SK-N-SH treated with all-trans-retinoic acid at 6 μM for 48 hours (cell line): ENCODE measurements around the gene IQSEC3.

Experiments
- ATAC-seq: fragments of 200-7000 bp; cut with Tn5 transposase; 3 replicates; pipeline ENCODE4 v1.9.1; 2020; ENCODE audit warnings: mild to moderate bottlenecking, moderate library complexity
- ARNTL ChIP-seq: fragments of 450-650 bp; formaldehyde crosslinking; IDR thresholded peaks from 2 replicates; pipeline ENCODE4 v1.5.0; 2020; ENCODE audit warnings: low read depth, mild to moderate bottlenecking, moderate library complexity, borderline replicate concordance
- BACH2 ChIP-seq: fragments of 250-450 bp; sonication (Bioruptor Pico); IDR thresholded peaks from 2 replicates; pipeline ENCODE4 v1.9.0; 2021; ENCODE audit warnings: mild to moderate bottlenecking, borderline replicate concordance
- CREB5 ChIP-seq: fragments of 250-450 bp; sonication (Bioruptor Pico); IDR thresholded peaks from 2 replicates; pipeline ENCODE4 v1.5.1; 2020; ENCODE audit warnings: low read depth, mild to moderate bottlenecking, moderate library complexity
- CSDC2 ChIP-seq: fragments of 250-450 bp; sonication (Bioruptor Pico); IDR thresholded peaks from 2 replicates; pipeline ENCODE4 v1.5.0; 2020; ENCODE audit warnings: mild to moderate bottlenecking, moderate library complexity
- GLIS3 ChIP-seq: fragments of 250-450 bp; sonication (Bioruptor Pico); IDR thresholded peaks from 2 replicates; pipeline ENCODE4 v1.5.0; 2020; ENCODE audit warnings: mild to moderate bottlenecking, moderate library complexity
- ISL1 ChIP-seq: fragments of 250-450 bp; sonication (Bioruptor Pico); IDR thresholded peaks from 2 replicates; pipeline ENCODE4 v2.1.2; 2022; ENCODE audit warnings: mild to moderate bottlenecking, moderate library complexity
- OSR1 ChIP-seq: fragments of 250-450 bp; sonication (Bioruptor Pico); IDR thresholded peaks from 2 replicates; pipeline ENCODE4 v1.8.0; 2022; ENCODE audit warnings: moderate library complexity, mild to moderate bottlenecking, inconsistent platforms
- PATZ1 ChIP-seq: fragments of 250-450 bp; sonication (Bioruptor Pico); IDR thresholded peaks from 2 replicates; pipeline ENCODE4 v1.8.0; 2020; ENCODE audit warnings: mild to moderate bottlenecking, moderate library complexity, borderline replicate concordance
- PPARA ChIP-seq: fragments of 250-450 bp; sonication (Bioruptor Pico); IDR thresholded peaks from 2 replicates; pipeline ENCODE4 v1.5.0; 2020; ENCODE audit warnings: mild to moderate bottlenecking, borderline replicate concordance
- RARB ChIP-seq: fragments of 250-450 bp; sonication (Bioruptor Pico); IDR thresholded peaks from 2 replicates; pipeline ENCODE4 v1.8.0; 2021; ENCODE audit warnings: mild to moderate bottlenecking, moderate library complexity
- SNAI2 ChIP-seq: fragments of 250-450 bp; sonication (Bioruptor Pico); IDR thresholded peaks from 2 replicates; pipeline ENCODE4 v1.5.0; 2020; ENCODE audit warnings: mild to moderate bottlenecking, moderate library complexity
- TCF4 ChIP-seq: fragments of 250-450 bp; sonication (Bioruptor Pico); IDR thresholded peaks from 2 replicates; pipeline ENCODE4 v1.8.0; 2021; ENCODE audit warnings: mild to moderate bottlenecking, moderate library complexity, borderline replicate concordance
- TOX ChIP-seq: fragments of 250-450 bp; sonication (Bioruptor Pico); IDR thresholded peaks from 2 replicates; pipeline ENCODE4 v1.8.0; 2021; ENCODE audit warnings: mild to moderate bottlenecking, moderate library complexity, borderline replicate concordance
- ZC3H10 ChIP-seq: fragments of 250-450 bp; sonication (Bioruptor Pico); IDR thresholded peaks from 2 replicates; pipeline ENCODE4 v1.5.1; 2021; ENCODE audit warnings: mild to moderate bottlenecking, moderate library complexity
- ZFP3 ChIP-seq: fragments of 250-450 bp; sonication (Bioruptor Pico); IDR thresholded peaks from 2 replicates; pipeline ENCODE4 v1.5.0; 2020; ENCODE audit warnings: mild to moderate bottlenecking, moderate library complexity
- ZNF70 ChIP-seq: fragments of 450-650 bp; formaldehyde crosslinking; IDR thresholded peaks from 2 replicates; pipeline ENCODE4 v1.5.0; 2020; ENCODE audit warnings: mild to moderate bottlenecking, moderate library complexity
- ZNF8 ChIP-seq: fragments of 450-650 bp; formaldehyde crosslinking; IDR thresholded peaks from 2 replicates; pipeline ENCODE4 v1.5.0; 2020; ENCODE audit warnings: mild to moderate bottlenecking, moderate library complexity
- TF ChIP-seq, protein P1 (sequence below): fragments of 250-450 bp; sonication (Bioruptor Pico); IDR thresholded peaks from 2 replicates; pipeline ENCODE4 v1.5.1; 2021; ENCODE audit warnings: mild to moderate bottlenecking, moderate library complexity
- TF ChIP-seq, protein P2 (sequence below): fragments of 250-450 bp; sonication (Bioruptor Pico); IDR thresholded peaks from 2 replicates; pipeline ENCODE4 v1.8.0; 2021; ENCODE audit warnings: low read depth, mild to moderate bottlenecking, moderate library complexity, borderline replicate concordance

IQSEC3 gene

DNA sequence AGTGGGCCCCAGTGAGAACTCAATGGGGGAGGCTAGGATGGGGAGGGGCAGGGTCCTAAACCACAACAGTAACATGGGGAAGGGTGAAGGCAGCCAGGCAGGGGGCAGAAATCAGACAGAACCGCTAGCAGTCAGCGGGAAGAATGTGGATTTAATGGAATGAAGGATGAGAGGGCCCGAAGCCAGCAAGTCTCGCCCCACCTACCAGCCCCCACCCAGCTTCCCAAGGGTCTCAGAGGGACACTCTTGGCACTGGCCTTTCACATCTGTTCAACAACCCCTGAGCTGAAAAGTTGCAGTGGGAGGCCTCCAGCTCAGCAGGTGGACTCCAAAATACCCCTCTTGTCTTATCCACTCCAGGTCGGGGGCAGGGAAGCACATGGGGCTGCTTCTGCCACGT is 153.9 kb downstream of the IQSEC3 start:
- ATAC-seq, result no peak
- no peak for TF ChIP-seq RARB (CRISPR knock-in tag)

- ATAC-seq, result no peak
- TF ChIP-seq ARNTL (no peak), ISL1 (CRISPR knock-in tag) (no peak), CSDC2 (CRISPR knock-in tag) (no peak), ZNF8 (CRISPR knock-in tag) (no peak), GLIS3 (CRISPR knock-in tag) (no peak), ZFP3 (CRISPR knock-in tag) (no peak), RARB (CRISPR knock-in tag) (no peak), OSR1 (CRISPR knock-in tag) (no peak), SNAI2 (CRISPR knock-in tag) (no peak), PATZ1 (CRISPR knock-in tag) (no peak)
Measured at GRCh38 chr12:220946-221550, 154.5 kb downstream of the IQSEC3 start.

DNA sequence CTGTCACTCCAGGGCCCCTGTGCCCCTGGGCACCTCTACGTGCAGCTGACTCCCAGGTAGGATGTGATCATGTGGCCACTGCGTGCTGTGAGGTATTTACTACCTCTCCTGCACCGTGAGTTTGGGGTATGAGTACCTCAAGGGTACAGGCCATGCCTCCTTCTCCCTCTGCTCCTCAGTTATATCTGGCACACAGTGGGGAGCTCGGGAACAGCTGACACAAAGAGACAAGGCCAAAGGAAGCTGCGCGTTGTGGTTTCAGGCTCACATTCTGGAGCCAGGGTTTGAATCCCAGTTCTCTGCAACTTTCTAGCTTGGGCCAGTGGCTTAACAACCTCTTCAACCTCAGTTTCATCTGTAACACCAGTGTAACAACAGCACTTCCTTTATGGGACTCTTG is 155.2 kb downstream of the IQSEC3 start:
- no peak for TF ChIP-seq BACH2 (CRISPR knock-in tag)
- TF ChIP-seq, protein P1, sequence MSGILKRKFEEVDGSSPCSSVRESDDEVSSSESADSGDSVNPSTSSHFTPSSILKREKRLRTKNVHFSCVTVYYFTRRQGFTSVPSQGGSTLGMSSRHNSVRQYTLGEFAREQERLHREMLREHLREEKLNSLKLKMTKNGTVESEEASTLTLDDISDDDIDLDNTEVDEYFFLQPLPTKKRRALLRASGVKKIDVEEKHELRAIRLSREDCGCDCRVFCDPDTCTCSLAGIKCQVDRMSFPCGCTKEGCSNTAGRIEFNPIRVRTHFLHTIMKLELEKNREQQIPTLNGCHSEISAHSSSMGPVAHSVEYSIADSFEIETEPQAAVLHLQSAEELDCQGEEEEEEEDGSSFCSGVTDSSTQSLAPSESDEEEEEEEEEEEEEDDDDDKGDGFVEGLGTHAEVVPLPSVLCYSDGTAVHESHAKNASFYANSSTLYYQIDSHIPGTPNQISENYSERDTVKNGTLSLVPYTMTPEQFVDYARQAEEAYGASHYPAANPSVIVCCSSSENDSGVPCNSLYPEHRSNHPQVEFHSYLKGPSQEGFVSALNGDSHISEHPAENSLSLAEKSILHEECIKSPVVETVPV (CRISPR knock-in tag), result no peak
- no peak for TF ChIP-seq CREB5 (CRISPR knock-in tag)
- no peak for TF ChIP-seq TCF4 (CRISPR knock-in tag)
- no peak for TF ChIP-seq ZC3H10 (CRISPR knock-in tag)
- TF ChIP-seq ZNF8 (CRISPR knock-in tag), result no peak
- no peak for ATAC-seq

- TF ChIP-seq ZNF70 (no peak), GLIS3 (CRISPR knock-in tag) (no peak), ISL1 (CRISPR knock-in tag) (no peak), ARNTL (no peak), OSR1 (CRISPR knock-in tag) (no peak), RARB (CRISPR knock-in tag) (no peak), PATZ1 (CRISPR knock-in tag) (no peak), ZC3H10 (CRISPR knock-in tag) (no peak), TOX (no peak), PPARA (no peak), ZNF8 (CRISPR knock-in tag) (no peak)
- TF ChIP-seq, protein P2, sequence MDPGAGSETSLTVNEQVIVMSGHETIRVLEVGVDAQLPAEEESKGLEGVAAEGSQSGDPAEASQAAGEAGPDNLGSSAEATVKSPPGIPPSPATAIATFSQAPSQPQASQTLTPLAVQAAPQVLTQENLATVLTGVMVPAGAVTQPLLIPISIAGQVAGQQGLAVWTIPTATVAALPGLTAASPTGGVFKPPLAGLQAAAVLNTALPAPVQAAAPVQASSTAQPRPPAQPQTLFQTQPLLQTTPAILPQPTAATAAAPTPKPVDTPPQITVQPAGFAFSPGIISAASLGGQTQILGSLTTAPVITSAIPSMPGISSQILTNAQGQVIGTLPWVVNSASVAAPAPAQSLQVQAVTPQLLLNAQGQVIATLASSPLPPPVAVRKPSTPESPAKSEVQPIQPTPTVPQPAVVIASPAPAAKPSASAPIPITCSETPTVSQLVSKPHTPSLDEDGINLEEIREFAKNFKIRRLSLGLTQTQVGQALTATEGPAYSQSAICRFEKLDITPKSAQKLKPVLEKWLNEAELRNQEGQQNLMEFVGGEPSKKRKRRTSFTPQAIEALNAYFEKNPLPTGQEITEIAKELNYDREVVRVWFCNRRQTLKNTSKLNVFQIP (CRISPR knock-in tag), result no peak
- TF ChIP-seq, all 23 proteins: peak for 0
- no peak for ATAC-seq
Measured at GRCh38 chr12:223841-224240, 157.3 kb downstream of the IQSEC3 start.
